ENCODE data around the gene WNT3A. TPM values are rescaled to one million over a fixed set of nuclear protein-coding genes. Genes with fewer than 3 reads are reported as not detected.

Gene WNT3A
- total and polyA plus RNA-seq, 9 donors, result not detected

DNA sequence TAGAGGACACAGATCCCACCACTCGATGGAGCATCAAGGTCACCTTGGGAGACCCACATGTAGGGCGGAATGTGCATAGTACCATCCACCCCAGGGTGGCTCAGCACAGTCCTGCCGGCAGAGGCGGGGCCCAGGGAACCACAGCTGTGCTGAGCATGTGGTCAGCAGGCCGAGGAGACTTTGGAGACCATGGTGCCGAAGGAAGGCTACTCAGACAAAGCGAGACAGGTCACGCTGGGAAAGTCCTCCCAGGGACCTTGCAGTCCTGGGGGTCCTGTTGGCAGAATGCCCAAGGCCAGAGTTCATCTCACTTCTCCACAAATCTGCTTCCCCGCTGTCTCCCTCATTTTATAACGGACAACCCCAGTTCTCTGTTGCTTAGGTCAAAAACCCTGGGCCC is 22.5 kb downstream of the WNT3A start:
- no peaks in the 10 kb centered on the region for H3K9me3 ChIP-seq
- DNase-seq, result peak in 1 of 5 donors; percentile 17
- H3K27ac ChIP-seq, result no peak overlapping the region
- no peaks in the 10 kb centered on the region for H3K27me3 ChIP-seq
- WGBS, 3 donors, result 76 to 86% (median 76%) methylated on average over 10 of the region's 10 CpGs
- H3K36me3 ChIP-seq, result no peaks in the 10 kb centered on the region
- no peaks in the 10 kb centered on the region for H3K4me1 ChIP-seq (ENCODE audit: insufficient read depth)
- intact Hi-C loops (cut with DNase I), result no loop called here
- no peak for TF ChIP-seq POLR2A (IDR thresholded peaks at IDR 0.05)
- TF ChIP-seq EP300 (IDR thresholded peaks at IDR 0.05), result no peak
- TF ChIP-seq, protein P1, sequence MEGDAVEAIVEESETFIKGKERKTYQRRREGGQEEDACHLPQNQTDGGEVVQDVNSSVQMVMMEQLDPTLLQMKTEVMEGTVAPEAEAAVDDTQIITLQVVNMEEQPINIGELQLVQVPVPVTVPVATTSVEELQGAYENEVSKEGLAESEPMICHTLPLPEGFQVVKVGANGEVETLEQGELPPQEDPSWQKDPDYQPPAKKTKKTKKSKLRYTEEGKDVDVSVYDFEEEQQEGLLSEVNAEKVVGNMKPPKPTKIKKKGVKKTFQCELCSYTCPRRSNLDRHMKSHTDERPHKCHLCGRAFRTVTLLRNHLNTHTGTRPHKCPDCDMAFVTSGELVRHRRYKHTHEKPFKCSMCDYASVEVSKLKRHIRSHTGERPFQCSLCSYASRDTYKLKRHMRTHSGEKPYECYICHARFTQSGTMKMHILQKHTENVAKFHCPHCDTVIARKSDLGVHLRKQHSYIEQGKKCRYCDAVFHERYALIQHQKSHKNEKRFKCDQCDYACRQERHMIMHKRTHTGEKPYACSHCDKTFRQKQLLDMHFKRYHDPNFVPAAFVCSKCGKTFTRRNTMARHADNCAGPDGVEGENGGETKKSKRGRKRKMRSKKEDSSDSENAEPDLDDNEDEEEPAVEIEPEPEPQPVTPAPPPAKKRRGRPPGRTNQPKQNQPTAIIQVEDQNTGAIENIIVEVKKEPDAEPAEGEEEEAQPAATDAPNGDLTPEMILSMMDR (IDR thresholded peaks at IDR 0.05), result no peak
- no peak overlapping the region for H3K4me3 ChIP-seq

DNA sequence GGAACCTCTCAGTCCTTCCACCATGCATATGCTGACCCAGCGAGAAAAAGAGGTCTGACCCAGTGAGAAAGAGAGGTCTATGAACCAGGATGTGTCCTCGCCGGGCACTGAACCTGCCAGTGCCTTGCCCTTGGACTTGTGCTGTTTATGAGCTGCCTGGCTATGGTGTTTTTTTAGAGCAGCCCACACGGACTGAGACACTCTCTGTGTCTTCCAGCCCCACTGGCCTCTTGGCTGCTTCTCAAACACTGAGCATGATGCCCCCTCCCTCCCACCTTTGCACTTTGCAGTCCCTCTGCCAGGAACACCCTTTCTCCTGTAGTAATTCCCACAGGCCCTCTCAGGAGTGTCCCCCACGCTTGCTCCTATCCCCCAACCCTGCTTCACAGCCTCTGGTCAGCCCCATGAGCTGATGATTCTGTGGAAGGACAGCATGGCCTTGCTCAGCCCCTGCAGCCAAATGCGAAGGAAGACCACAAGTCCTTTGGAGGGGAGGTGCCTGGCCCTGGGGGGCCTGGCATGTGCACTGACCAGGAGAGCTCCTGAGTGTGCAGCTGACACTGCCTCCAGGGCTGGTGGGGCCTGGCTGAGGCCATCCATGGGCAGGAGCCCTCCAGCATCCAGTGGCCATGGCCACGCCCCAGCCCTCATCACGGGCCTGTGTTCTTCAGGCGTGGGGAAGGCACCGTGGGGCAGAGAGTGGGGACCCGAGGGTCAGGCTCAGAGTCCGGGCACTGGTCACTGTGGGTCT is 23.8 kb downstream of the WNT3A start:
- no peaks in the 10 kb centered on the region for H3K4me1 ChIP-seq (ENCODE audit: insufficient read depth)
- no peaks in the 10 kb centered on the region for H3K36me3 ChIP-seq
- peak in 2 of 5 donors; percentile 5 to 11 for DNase-seq
- WGBS, 3 donors, result 80 to 83% (median 81%) methylated on average over 12 of the region's 12 CpGs
- no peak overlapping the region for H3K4me3 ChIP-seq
- TF ChIP-seq POLR2A (IDR thresholded peaks at IDR 0.05) (no peak), EP300 (IDR thresholded peaks at IDR 0.05) (no peak)
- TF ChIP-seq, protein P1 (IDR thresholded peaks at IDR 0.05), result no peak
- no peaks in the 10 kb centered on the region for H3K9me3 ChIP-seq
- no peak overlapping the region for H3K27ac ChIP-seq
- intact Hi-C loops (cut with DNase I), result no loop called here
- H3K27me3 ChIP-seq, result no peaks in the 10 kb centered on the region

DNA sequence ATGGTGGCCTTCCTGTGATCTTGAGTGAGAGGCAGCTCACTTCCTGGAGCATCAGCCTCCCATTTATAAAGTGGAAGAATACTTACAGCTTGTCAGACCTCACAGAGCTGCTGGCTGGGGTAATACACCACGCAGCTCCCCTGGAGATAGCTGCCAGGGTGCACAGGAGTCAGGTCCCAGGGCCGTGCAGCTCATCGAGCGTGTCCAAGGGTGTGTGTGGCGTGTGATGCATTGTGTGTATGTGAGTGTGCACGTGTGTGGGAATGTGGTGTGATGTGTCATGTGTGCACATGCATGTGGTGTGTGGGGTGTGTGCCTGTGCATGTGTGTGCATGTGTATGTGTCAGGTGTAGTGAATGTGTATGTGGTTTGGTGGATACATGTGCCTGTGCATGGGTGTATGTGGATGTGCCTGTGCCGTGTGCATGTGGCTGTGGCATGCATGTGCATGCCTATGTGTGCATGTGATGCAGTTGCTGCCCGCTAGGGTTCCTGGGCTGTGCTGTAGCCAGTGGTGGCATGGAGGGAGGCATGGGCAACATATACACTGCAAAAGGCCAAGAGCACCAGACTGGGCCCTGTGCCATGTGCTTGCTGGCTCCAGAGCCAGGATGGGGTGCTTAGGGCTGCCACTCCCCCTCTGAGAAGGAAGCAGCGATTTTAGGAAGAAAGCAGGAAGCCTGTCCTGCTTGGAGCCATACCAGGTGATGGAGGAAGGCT is 24.6 kb downstream of the WNT3A start:
- no peak overlapping the region for H3K27ac ChIP-seq
- intact Hi-C loops (cut with DNase I), result no loop called here
- no peak overlapping the region for H3K4me3 ChIP-seq
- 81 to 83% (median 83%) methylated on average over 9 of the region's 9 CpGs for WGBS, 3 donors
- no peaks in the 10 kb centered on the region for H3K4me1 ChIP-seq (ENCODE audit: insufficient read depth)
- peak in 2 of 5 donors; percentile 2 to 13 for DNase-seq
- H3K36me3 ChIP-seq, result no peaks in the 10 kb centered on the region
- H3K27me3 ChIP-seq, result no peaks in the 10 kb centered on the region
- TF ChIP-seq POLR2A (IDR thresholded peaks at IDR 0.05) (no peak), EP300 (IDR thresholded peaks at IDR 0.05) (no peak)
- TF ChIP-seq, protein P1 (IDR thresholded peaks at IDR 0.05), result no peak
- no peaks in the 10 kb centered on the region for H3K9me3 ChIP-seq

DNA sequence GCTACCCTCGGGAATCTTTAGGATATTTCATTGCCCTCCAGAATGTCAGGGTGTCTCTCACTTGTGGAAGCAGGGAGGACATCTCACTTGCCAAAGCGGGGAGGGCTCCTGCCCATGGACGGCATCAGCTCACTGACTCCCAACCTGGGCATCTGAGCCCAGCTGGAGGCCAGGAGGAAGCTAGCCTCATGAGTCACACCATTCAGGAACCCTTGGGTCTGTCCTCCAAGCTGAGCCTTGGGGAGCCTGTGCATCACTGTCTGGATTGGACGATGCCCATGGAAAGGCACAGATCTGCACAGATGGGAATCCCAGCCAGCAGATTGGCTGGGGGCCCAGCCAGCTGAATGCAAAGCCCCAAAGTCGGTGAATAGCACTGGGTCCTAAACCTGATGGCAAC is 25.2 kb downstream of the WNT3A start:
- TF ChIP-seq EP300 (IDR thresholded peaks at IDR 0.05), result no peak
- TF ChIP-seq, protein P1 (IDR thresholded peaks at IDR 0.05), result no peak
- TF ChIP-seq POLR2A (IDR thresholded peaks at IDR 0.05), result no peak
- intact Hi-C loops (cut with DNase I), result no loop called here
- Histone ChIP-seq H3K27me3 (no peaks in the 10 kb centered on the region), H3K4me3 (no peak overlapping the region), H3K36me3 (no peaks in the 10 kb centered on the region), H3K9me3 (no peaks in the 10 kb centered on the region), H3K27ac (no peak overlapping the region), H3K4me1 (ENCODE audit: insufficient read depth) (no peaks in the 10 kb centered on the region)
- peak in 1 of 5 donors; percentile 6 for DNase-seq
- WGBS, 3 donors, result 69 to 85% (median 76%) methylated on average over 5 of the region's 5 CpGs
